ENCODE measurements around the gene PLXNA1. TPM values are rescaled to one million over a fixed set of nuclear protein-coding genes. Genes with fewer than 3 reads are reported as not detected.

Gene PLXNA1
- total RNA-seq, 2 donors from 2014 or later = 13.7 to 16.4 TPM

DNA sequence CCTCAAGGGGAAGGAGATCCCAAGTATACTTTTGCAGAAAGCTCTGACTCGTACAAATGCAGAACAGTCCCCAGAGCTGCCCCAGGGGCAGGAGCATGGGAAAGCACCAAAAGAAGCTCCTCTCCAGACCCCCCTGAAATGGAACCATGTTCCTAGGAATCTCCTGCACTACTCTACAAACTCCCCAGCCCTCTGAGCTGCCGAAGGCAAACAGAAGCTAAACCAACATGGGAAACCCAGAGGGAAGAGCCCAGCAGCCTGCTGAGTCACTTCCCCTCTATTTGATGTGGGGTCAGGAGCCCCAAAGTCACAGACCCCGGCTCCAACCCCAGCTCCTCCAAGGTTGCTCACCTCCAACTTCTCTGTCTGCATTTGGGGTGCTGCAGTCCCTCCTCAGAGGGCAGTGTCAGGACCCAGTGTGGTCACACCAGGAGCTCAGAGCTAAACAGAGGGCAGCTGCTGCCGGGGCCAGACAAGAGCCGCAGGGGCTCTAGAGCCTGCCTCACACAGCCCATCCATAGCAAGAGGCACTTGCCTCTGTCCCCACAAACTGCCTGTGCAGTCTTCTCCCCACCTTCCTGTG, 3.8 kb upstream of the PLXNA1 start:
- ATAC-seq = no peak
- Mint-ChIP-seq H3K4me1 (peaks cover 11% of the 10 kb centered on the region), H3K4me3 (no peak overlapping the region), H3K27ac (no peak overlapping the region), H3K27me3 (peaks cover 16% of the 10 kb centered on the region), H3K36me3 (ENCODE audit: low read depth) (no peaks in the 10 kb centered on the region)
- no peak for DNase-seq
- peaks cover 2% of the 10 kb centered on the region for H3K9me3 ChIP-seq (ENCODE audit: control insufficient read depth, low read length, poor library complexity, severe bottlenecking)

- H3K9me3 ChIP-seq (ENCODE audit: control insufficient read depth, low read length, poor library complexity, severe bottlenecking) = no peaks in the 10 kb centered on the region
- no peaks in the 10 kb centered on the region for H3K36me3 Mint-ChIP-seq (ENCODE audit: low read depth)
- peak overlapping the region; percentile 7 for H3K4me3 Mint-ChIP-seq
- peak overlapping the region; percentile 94 for H3K27ac Mint-ChIP-seq
- H3K27me3 Mint-ChIP-seq = peaks cover 16% of the 10 kb centered on the region
- peaks cover 11% of the 10 kb centered on the region for H3K4me1 Mint-ChIP-seq
- DNase-seq (no peak), ATAC-seq (no peak)
These were observed 2.6 kb upstream of the PLXNA1 start for GRCh38 chr3:126980266-126980811.

GRCh38 chr3:126982126-126982470, 817 bp upstream of the PLXNA1 start:
- ATAC-seq = peak; percentile 63
- peaks cover 16% of the 10 kb centered on the region for H3K27me3 Mint-ChIP-seq

DNA sequence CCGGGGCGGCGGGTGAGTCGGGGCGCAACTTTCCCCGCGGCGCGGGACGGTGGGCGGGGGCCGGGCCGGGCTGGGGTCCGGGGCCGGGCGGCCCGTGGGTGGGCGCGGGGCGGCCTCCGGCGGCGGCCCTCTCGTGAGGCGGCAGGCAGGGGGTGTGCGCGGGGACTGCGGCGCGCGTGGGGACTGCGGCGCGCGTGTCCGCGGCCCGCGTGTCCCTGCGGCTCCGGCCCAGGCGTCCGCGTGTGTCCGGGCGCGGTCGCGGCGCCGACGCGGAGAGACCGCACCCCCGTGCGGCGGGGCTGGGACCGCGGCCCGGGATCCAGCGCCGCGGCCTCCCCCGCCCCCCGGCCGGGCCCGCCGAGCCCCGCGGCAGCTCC, 349 bp downstream of the PLXNA1 start:
- Mint-ChIP-seq H3K36me3 (ENCODE audit: low read depth) (no peaks in the 10 kb centered on the region), H3K4me3 (no peak overlapping the region), H3K4me1 (peaks cover 25% of the 10 kb centered on the region), H3K27ac (no peak overlapping the region), H3K27me3 (peaks cover 9% of the 10 kb centered on the region)
- DNase-seq = no peak
- ATAC-seq = no peak
- H3K9me3 ChIP-seq (ENCODE audit: control insufficient read depth, low read length, poor library complexity, severe bottlenecking) = no peaks in the 10 kb centered on the region

More at GRCh38 chr3:126982126-126982470, 817 bp upstream of the PLXNA1 start:
- peak overlapping the region; percentile 89 for H3K4me3 Mint-ChIP-seq
- no peaks in the 10 kb centered on the region for H3K36me3 Mint-ChIP-seq (ENCODE audit: low read depth)
- peak overlapping the region; percentile 94 for H3K27ac Mint-ChIP-seq
- H3K9me3 ChIP-seq (ENCODE audit: control insufficient read depth, low read length, poor library complexity, severe bottlenecking) = no peaks in the 10 kb centered on the region
- DNase-seq = peak; percentile 52 to 71 (median 55)
- H3K4me1 Mint-ChIP-seq = peaks cover 19% of the 10 kb centered on the region

DNA sequence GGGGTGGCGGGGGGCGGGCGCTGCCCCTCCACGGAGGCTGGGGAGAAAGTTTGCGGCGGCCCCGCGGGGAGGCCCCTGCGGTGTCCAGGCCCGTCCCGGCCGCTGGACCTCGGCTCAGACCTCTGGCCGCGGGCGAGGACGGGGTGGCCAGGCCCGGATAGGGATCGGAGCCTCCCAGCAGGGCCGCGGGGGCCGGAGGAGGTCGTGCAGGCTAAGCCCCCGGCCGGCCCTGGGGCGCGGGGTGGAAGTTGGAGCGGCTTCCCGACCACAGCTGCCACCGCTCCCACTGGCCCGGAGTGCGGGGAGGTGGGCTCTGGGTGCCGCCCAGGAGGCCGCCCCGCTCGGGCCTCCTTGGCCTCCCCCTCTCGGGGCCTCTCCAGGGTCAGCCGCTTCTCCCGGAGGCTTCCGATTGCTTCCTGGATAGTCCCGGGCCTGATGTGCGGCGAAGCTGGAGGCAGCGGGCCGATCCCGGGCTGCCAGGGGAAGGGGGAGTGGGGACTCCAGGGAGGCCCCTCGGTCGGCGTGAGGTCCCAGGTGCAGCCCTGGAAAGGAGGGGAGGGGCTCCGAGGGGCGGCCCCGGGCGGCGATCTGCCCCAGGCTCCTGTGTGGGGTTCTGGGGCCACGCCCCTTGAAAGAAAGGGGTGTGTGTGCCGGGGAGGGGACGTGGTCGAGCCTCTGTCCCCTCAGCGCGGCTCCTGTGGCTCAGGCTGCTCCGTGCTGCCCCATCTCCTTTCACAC, 907 bp downstream of the PLXNA1 start:
- Mint-ChIP-seq H3K27ac (peak overlapping the region; percentile 65), H3K4me1 (peaks cover 25% of the 10 kb centered on the region), H3K27me3 (peaks cover 4% of the 10 kb centered on the region), H3K36me3 (ENCODE audit: low read depth) (no peaks in the 10 kb centered on the region), H3K4me3 (peak overlapping the region; percentile 50)
- DNase-seq (peak; percentile 28 to 43 (median 37)), ATAC-seq (no peak)
- H3K9me3 ChIP-seq (ENCODE audit: control insufficient read depth, low read length, poor library complexity, severe bottlenecking) = no peaks in the 10 kb centered on the region

DNA sequence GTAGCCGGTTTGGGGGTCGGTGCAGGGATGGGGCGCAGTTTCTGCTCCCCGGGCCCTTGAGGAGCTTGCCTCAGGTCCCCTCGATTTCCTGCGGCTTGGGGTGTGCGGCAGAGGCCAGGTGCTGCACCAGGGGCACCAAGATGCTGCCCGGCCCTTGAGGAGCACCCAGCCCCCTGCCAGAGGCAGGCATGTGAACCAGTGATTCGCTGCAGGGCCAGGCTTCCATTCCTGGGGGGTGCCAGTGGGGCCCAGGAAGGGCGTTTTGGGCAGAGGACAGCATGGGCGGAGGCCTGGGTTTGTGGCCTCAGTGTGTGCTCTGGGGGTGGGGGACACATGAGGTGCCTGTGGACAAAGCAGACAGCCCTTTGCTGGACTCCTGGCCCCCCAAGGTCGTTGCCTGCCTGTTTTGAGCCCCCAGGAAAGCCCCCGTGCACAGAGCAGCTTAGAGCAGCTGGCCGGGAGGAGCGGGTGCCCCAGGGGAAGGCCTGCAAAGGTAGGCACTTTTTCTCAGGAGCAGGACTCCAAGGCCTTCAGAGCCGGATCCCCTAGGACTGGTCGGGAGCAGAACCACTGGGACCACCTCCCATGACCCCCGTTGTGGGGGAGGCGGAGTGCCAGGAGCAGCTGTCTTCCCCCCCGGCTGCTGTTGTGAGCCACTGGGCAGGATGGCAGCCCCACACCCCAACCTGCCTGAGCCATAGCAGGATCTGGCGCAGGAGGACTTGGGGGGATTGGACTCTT, 1.6 kb downstream of the PLXNA1 start:
- H3K27me3 Mint-ChIP-seq = peaks cover 4% of the 10 kb centered on the region
- H3K4me1 Mint-ChIP-seq = peaks cover 25% of the 10 kb centered on the region
- ATAC-seq (no peak), DNase-seq (no peak)
- peak overlapping the region; percentile 50 for H3K4me3 Mint-ChIP-seq
- H3K9me3 ChIP-seq (ENCODE audit: control insufficient read depth, low read length, poor library complexity, severe bottlenecking) = no peaks in the 10 kb centered on the region
- peak overlapping the region; percentile 65 for H3K27ac Mint-ChIP-seq
- no peaks in the 10 kb centered on the region for H3K36me3 Mint-ChIP-seq (ENCODE audit: low read depth)

GRCh38 chr3:126985132-126985985, 2.4 kb downstream of the PLXNA1 start:
- H3K36me3 Mint-ChIP-seq (ENCODE audit: low read depth) = no peaks in the 10 kb centered on the region
- H3K4me1 Mint-ChIP-seq = peaks cover 23% of the 10 kb centered on the region
- no peaks in the 10 kb centered on the region for H3K27me3 Mint-ChIP-seq
- H3K9me3 ChIP-seq (ENCODE audit: control insufficient read depth, low read length, poor library complexity, severe bottlenecking) = no peaks in the 10 kb centered on the region
- H3K27ac Mint-ChIP-seq = no peak overlapping the region
- H3K4me3 Mint-ChIP-seq = peak overlapping the region; percentile 57
- DNase-seq (no peak), ATAC-seq (no peak)

DNA sequence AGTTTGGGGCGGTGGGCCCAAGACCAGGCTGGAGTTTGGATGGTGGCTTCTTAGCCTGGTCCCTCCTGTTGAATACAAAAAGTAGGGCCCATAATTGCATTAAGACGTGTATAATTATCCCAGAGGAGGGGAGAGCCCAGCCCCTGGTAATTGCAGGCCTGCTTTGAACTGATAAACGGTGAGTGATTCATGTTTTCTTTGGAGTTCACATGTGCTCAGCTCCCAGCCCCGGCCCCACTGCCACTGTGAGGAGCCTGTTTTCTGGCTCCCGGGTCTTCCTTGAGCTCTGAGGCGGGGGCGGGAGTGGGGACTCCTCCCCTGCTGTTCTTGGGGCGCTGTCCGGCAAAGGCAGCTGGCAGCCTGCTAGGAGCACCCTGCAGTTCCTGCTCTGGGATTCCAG, 3.1 kb downstream of the PLXNA1 start:
- Mint-ChIP-seq H3K4me3 (no peak overlapping the region), H3K27me3 (no peaks in the 10 kb centered on the region), H3K4me1 (peaks cover 25% of the 10 kb centered on the region), H3K36me3 (ENCODE audit: low read depth) (peaks cover 2% of the 10 kb centered on the region), H3K27ac (peak overlapping the region; percentile 68)
- H3K9me3 ChIP-seq (ENCODE audit: control insufficient read depth, low read length, poor library complexity, severe bottlenecking) = no peaks in the 10 kb centered on the region
- DNase-seq (no peak), ATAC-seq (no peak)

DNA sequence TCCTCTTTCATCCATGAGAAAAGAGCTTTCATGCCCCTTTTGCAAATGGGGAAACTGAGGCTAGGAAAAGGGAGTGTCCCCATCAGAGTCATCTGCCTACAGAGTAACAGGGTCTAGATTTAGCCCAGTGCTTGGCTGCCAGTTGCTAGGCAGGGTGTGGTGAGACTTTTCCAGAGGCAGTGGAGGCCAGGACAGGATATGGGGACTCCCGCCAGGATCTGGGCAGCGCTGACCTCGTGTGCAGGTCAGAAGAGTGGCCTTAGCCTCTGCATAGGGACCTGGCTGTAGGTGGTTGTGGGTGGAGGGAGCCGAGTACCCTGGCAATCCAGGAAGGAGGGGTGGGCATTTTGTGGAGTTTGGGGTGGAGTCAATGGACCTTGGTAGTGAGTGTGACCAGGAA, 4.2 kb downstream of the PLXNA1 start:
- Mint-ChIP-seq H3K4me3 (no peak overlapping the region), H3K4me1 (peaks cover 22% of the 10 kb centered on the region), H3K27me3 (no peaks in the 10 kb centered on the region), H3K27ac (peak overlapping the region; percentile 68), H3K36me3 (ENCODE audit: low read depth) (peaks cover 4% of the 10 kb centered on the region)
- ATAC-seq (no peak), DNase-seq (no peak)
- no peaks in the 10 kb centered on the region for H3K9me3 ChIP-seq (ENCODE audit: control insufficient read depth, low read length, poor library complexity, severe bottlenecking)

- Mint-ChIP-seq H3K4me3 (no peak overlapping the region), H3K4me1 (peaks cover 19% of the 10 kb centered on the region), H3K27me3 (no peaks in the 10 kb centered on the region), H3K27ac (peak overlapping the region; percentile 68), H3K36me3 (ENCODE audit: low read depth) (peaks cover 4% of the 10 kb centered on the region)
- DNase-seq (no peak), ATAC-seq (no peak)
- no peaks in the 10 kb centered on the region for H3K9me3 ChIP-seq (ENCODE audit: control insufficient read depth, low read length, poor library complexity, severe bottlenecking)
These were observed 4.7 kb downstream of the PLXNA1 start for GRCh38 chr3:126987596-126987995.

GRCh38 chr3:126988451-126989021, 5.6 kb downstream of the PLXNA1 start:
- H3K4me3 Mint-ChIP-seq = no peak overlapping the region
- H3K36me3 Mint-ChIP-seq (ENCODE audit: low read depth) = peaks cover 4% of the 10 kb centered on the region
- ATAC-seq (no peak), DNase-seq (no peak)
- no peaks in the 10 kb centered on the region for H3K9me3 ChIP-seq (ENCODE audit: control insufficient read depth, low read length, poor library complexity, severe bottlenecking)
- H3K27ac Mint-ChIP-seq = no peak overlapping the region
- H3K27me3 Mint-ChIP-seq = no peaks in the 10 kb centered on the region
- peaks cover 19% of the 10 kb centered on the region for H3K4me1 Mint-ChIP-seq

DNA sequence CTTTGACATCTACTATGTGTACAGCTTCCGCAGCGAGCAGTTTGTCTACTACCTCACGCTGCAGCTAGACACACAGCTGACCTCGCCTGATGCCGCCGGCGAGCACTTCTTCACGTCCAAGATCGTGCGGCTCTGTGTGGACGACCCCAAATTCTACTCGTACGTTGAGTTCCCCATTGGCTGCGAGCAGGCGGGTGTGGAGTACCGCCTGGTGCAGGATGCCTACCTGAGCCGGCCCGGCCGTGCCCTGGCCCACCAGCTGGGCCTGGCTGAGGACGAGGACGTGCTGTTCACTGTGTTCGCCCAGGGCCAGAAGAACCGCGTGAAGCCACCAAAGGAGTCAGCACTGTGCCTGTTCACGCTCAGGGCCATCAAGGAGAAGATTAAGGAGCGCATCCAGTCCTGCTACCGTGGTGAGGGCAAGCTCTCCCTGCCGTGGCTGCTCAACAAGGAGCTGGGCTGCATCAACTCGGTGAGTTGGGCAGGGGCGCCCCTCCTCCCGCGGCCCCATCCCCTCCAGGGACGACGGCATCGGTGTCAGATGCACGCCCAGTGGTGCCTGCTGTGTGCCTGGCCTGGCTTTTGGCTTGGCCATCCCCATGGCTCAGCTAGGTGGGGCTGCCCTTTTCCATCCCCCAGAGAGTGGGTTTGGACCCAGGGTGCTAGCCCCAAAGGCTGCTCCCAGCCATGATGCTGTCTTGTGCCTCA, 6.6 kb downstream of the PLXNA1 start:
- Mint-ChIP-seq H3K27ac (no peak overlapping the region), H3K36me3 (ENCODE audit: low read depth) (peaks cover 4% of the 10 kb centered on the region), H3K27me3 (no peaks in the 10 kb centered on the region), H3K4me1 (peaks cover 22% of the 10 kb centered on the region), H3K4me3 (no peak overlapping the region)
- H3K9me3 ChIP-seq (ENCODE audit: control insufficient read depth, low read length, poor library complexity, severe bottlenecking) = no peaks in the 10 kb centered on the region
- ATAC-seq (no peak), DNase-seq (no peak)
